Measurements from ENCODE around the gene ACTMAP.

The ACTMAP gene

GRCh38 chr19:40750058-40750873 is at the start of gene ACTMAP:
Gene ACTMAP (minus strand): TSS chr19:40750477. CDS start chr19:40749803, 674 bp downstream.
- DNase-seq (ENCODE audit: extremely low spot score), result peak; percentile 99
- TF ChIP-seq ELF4 (IDR thresholded peaks at IDR 0.05), result peak; percentile 83
- TF ChIP-seq CTBP1 (IDR thresholded peaks at IDR 0.05; ENCODE audit: borderline replicate concordance), result no peak
- TF ChIP-seq SUZ12 (IDR thresholded peaks at IDR 0.05), result no peak
- no peak for TF ChIP-seq HDGF (IDR thresholded peaks at IDR 0.05; ENCODE audit: borderline replicate concordance)
- TF ChIP-seq L3MBTL2 (conservative IDR thresholded peaks at IDR 0.05), result peak; percentile 96
- TF ChIP-seq ARNT (IDR thresholded peaks at IDR 0.05), result no peak
- no peak for TF ChIP-seq BHLHE40 (IDR thresholded peaks at IDR 0.05; ENCODE audit: borderline replicate concordance)
- TF ChIP-seq PKNOX1 (IDR thresholded peaks at IDR 0.05), result peak; percentile 91
- TF ChIP-seq FOXA1 (IDR thresholded peaks at IDR 0.05), result no peak
- TF ChIP-seq NFRKB (IDR thresholded peaks at IDR 0.05), result peak; percentile 82
- TF ChIP-seq TARDBP (IDR thresholded peaks at IDR 0.05), result no peak
- TF ChIP-seq FOXM1 (IDR thresholded peaks at IDR 0.05; ENCODE audit: borderline replicate concordance), result no peak
- TF ChIP-seq LEF1 (IDR thresholded peaks at IDR 0.05; ENCODE audit: borderline replicate concordance), result no peak
- no peak for TF ChIP-seq ZNF384 (IDR thresholded peaks at IDR 0.05)
- POLR2A ChIA-PET, result interaction anchor here (0.6 to 5.0 kb wide), 22 partner anchors 9 to 136 kb away, joined by 3 to 55 read pairs (median 4); partner anchors contain the start of genes COQ8B, EGLN2, ITPKC and RAB4B
- CTCF ChIA-PET, result interaction anchor here (1.2 kb wide), 1 partner anchor 87 kb away, joined by 7 read pairs; no protein-coding TSS in a partner anchor

GRCh38 chr19:40799558-40800338 is 49.5 kb upstream of the ACTMAP start:
- ChIA-PET CTCF (no interaction called here), POLR2A (interaction anchor here (4.1 to 5.2 kb wide), 2 partner anchors 22 to 50 kb away, joined by 25 to 32 read pairs; partner anchors contain the start of genes ACTMAP, RAB4B and SNRPA)
- TF ChIP-seq LEF1 (IDR thresholded peaks at IDR 0.05; ENCODE audit: borderline replicate concordance) (no peak), FOXA1 (IDR thresholded peaks at IDR 0.05) (no peak), ZNF384 (IDR thresholded peaks at IDR 0.05) (no peak), L3MBTL2 (conservative IDR thresholded peaks at IDR 0.05) (no peak), BHLHE40 (IDR thresholded peaks at IDR 0.05; ENCODE audit: borderline replicate concordance) (no peak), CTBP1 (IDR thresholded peaks at IDR 0.05; ENCODE audit: borderline replicate concordance) (no peak), FOXM1 (IDR thresholded peaks at IDR 0.05; ENCODE audit: borderline replicate concordance) (no peak)
- DNase-seq (ENCODE audit: extremely low spot score), result peak; percentile 33

- peak; percentile 98 for DNase-seq (ENCODE audit: extremely low spot score)
- CTCF ChIA-PET, result interaction anchor here (0.6 to 1.8 kb wide), 5 partner anchors 8 to 191 kb away, joined by 3 to 17 read pairs (median 3); partner anchors contain the start of gene RAB4B
- no peak for TF ChIP-seq FOXA1 (IDR thresholded peaks at IDR 0.05)
- TF ChIP-seq LEF1 (IDR thresholded peaks at IDR 0.05; ENCODE audit: borderline replicate concordance), result no peak
- no peak for TF ChIP-seq ZNF384 (IDR thresholded peaks at IDR 0.05)
- TF ChIP-seq TARDBP (IDR thresholded peaks at IDR 0.05), result no peak
- no peak for TF ChIP-seq SP1 (IDR thresholded peaks at IDR 0.05)
- peak; percentile 95 for TF ChIP-seq PKNOX1 (IDR thresholded peaks at IDR 0.05)
- peak; percentile 74; the same call in 1 of the 2 replicates for TF ChIP-seq HDGF (IDR thresholded peaks at IDR 0.05; ENCODE audit: borderline replicate concordance)
- POLR2A ChIA-PET, result interaction anchor here (0.6 to 5.2 kb wide), 8 partner anchors 8 to 153 kb away, joined by 3 to 32 read pairs (median 4); partner anchors contain the start of genes ACTMAP, NUMBL, RAB4B and SNRPA
These were observed 48.6 kb upstream of the ACTMAP start, which contains the start of gene EGLN2 for GRCh38 chr19:40798683-40799557. Gene EGLN2 (plus strand): TSS chr19:40799191. CDS start chr19:40800573, 1,382 bp downstream.

- ChIA-PET CTCF (interaction anchor here (0.6 to 1.8 kb wide), 5 partner anchors 8 to 190 kb away, joined by 3 to 17 read pairs (median 3); partner anchors contain the start of gene RAB4B), POLR2A (interaction anchor here (0.8 to 5.2 kb wide), 7 partner anchors 9 to 152 kb away, joined by 3 to 32 read pairs (median 5); partner anchors contain the start of genes ACTMAP, RAB4B and SNRPA)
- DNase-seq (ENCODE audit: extremely low spot score), result peak; percentile 70
- TF ChIP-seq HDGF (IDR thresholded peaks at IDR 0.05; ENCODE audit: borderline replicate concordance) (0 out of 2 replicates have a peak, but pooled peaks have one; percentile 82), L3MBTL2 (conservative IDR thresholded peaks at IDR 0.05) (peak; percentile 70), PKNOX1 (IDR thresholded peaks at IDR 0.05) (no peak)
These were observed 47.8 kb upstream of the ACTMAP start for GRCh38 chr19:40797963-40798682.

Measured in HEK293T (cell line).